Activated CD4-positive, alpha-beta T cell treated with anti-CD3 and anti-CD28 coated beads, Interleukin-2, amount 50 U/mL, for 4 hours (primary cell): ENCODE measurements around the gene GNG11.

Experiments
- DNase-seq, 2 experiments: peaks; one replicate each; pipeline ENCODE4 v3.0.0-alpha.2; 2020

Gene GNG11

GRCh38 chr7:93949423-93949822 lies 27.9 kb downstream of the GNG11 start:
- no peak for DNase-seq

DNA sequence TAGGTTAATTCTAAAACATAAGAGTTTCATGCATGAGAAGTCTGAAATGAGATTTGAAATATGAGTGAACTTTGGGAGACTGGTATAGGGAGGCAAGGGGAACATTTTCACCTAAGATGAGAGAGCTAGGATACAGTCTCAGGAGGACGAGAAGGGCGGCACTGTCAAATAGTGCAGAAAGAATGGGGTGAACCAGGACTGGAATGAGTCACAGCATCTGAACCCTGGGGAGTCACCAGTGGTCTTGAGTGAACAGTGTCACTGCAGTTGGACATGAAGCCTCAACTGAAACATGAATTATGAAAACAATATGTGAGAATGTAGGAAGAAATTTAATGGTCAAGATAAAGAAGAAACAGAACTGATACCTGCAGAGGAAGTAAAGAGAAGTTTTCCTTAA lies 33.8 kb downstream of the GNG11 start:
- DNase-seq: no peak

- DNase-seq: no peak
These were observed 36.2 kb downstream of the GNG11 start for GRCh38 chr7:93957767-93958166.

GRCh38 chr7:93958216-93958615 lies 36.7 kb downstream of the GNG11 start:
- DNase-seq: no peak

GRCh38 chr7:93958651-93959050 lies 37.1 kb downstream of the GNG11 start:
- no peak for DNase-seq

GRCh38 chr7:93960986-93961385 lies 39.5 kb downstream of the GNG11 start:
- no peak for DNase-seq

- no peak for DNase-seq
These were observed 42.7 kb downstream of the GNG11 start for GRCh38 chr7:93964262-93964661.

- no peak for DNase-seq
These were observed 43.3 kb downstream of the GNG11 start for GRCh38 chr7:93964813-93965212.

- no peak for DNase-seq
These were observed 47.5 kb downstream of the GNG11 start for GRCh38 chr7:93968911-93969620.

GRCh38 chr7:93972029-93972725 lies 50.6 kb downstream of the GNG11 start:
- DNase-seq: no peak

DNA sequence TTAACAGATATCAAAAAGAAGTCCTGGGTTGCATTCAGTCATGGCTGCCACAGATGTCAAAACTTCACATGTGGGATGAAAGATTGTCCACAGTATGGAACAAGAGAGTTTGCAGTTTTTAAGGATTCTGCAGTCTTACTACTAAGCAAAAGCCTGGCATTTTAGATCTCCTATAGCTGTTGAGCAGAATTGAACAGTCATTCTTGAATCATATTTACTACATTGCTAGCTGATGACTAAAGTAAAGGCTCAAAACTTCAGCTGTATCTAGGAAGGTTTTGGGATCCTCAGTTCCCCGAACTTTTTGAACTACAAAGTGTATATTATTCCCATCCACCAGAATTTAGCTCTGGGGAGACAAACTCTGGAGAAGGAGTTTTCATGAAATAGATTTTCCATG lies 51.6 kb downstream of the GNG11 start:
- DNase-seq: no peak

DNA sequence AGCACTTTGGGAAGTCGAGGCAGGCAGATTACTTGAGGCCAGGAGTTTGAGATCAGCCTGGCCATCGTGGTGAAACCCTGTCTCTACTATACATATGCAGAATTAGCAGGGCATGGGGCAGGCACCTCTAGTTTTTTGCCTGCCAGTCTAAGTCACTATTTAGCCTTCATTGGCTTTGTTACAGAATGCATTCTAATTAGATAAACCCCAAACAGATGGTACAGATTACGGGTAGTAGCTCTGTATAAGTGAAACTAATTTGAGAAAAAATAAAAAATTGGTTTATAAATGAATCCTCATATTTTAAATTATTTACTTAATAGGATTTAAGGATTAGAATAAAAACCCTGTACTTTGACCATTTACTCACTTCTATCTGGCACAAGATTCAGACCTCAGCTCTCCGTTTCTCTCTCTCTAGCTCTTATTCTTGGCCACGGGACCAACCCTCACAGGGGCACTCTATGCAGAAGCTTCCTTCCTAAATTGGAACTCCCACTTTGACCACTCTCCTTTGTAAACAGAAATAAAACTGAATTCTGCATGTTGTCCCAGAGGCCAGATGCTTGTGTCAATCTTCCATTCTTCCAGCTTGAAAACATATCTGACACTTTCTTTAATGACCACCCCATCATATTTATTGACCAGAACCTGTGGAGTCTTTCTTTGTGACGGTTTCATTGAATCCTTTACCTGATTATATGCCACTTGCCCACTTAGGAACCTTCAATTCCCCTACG lies 55.8 kb downstream of the GNG11 start:
- no peak for DNase-seq
